Kidney glomerular epithelial cell (primary cell): ENCODE results near the gene CHL1.
"Not testable (repeated sequence)": the region's sequence is repeated elsewhere in the genome, so short reads cannot be mapped to it uniquely, and the experiment has no call there.

ENCODE experiments used
- DNase-seq: peaks from one replicate; lab custom pipeline; 2025; lab: John Stamatoyannopoulos, UW

Gene CHL1

DNA sequence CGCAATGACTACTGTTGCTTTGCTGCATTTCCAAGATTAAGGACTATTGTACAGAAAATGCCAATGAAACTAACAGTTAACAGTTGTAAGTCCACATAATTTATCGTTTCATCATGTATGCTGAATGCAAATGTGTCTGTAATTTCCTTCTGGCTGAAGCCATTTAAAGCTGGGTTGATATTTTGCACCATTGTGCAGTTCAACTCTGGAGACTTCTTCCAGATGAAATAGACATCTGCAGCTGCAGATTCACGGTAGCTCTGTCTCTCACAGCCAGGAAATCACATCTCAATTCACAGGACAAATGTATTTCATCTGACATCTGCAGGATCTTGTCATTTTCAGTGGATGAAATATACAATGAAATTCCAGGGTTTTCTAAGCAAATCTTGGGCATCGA, 145.4 kb downstream of the CHL1 start:
- DNase-seq: no peak

DNA sequence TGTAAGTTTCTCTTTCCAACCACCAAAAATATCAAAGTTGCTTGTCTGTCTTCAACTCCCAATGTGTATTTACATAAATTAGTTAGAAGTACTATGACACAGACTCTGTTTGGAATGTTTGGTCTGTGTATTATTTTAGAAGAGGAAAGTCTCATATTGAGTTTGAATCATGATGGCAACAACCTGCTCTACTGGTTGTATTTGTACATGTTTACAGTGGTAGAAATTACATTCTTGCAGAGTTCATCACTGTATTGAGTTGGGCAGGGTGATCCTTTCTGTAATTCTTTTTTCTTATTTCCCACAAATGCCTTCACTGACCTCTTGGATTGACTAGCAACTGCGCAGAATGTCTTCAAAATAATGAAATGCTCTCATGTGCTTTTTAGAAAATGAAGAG, 149.6 kb downstream of the CHL1 start:
- DNase-seq: no peak

DNA sequence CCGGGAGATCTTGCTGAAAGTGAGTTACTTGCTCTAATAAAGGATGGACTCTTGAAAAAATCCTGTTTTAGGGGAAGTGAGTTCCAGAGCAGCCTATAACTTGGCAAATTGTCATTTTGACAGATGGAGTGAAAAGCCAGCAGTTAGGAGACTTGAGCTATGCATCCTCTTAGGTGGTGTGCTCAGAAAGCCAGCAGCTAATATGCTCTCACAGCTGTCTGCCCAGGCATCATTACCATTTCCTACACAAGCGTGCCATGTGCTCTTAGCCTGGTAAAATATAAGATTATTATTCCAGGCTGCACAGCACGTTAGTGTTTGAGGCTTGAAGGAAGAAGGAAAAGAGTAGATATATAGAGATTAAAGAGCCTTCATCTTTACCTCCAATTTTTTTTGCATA, 151.0 kb downstream of the CHL1 start:
- no peak for DNase-seq

DNA sequence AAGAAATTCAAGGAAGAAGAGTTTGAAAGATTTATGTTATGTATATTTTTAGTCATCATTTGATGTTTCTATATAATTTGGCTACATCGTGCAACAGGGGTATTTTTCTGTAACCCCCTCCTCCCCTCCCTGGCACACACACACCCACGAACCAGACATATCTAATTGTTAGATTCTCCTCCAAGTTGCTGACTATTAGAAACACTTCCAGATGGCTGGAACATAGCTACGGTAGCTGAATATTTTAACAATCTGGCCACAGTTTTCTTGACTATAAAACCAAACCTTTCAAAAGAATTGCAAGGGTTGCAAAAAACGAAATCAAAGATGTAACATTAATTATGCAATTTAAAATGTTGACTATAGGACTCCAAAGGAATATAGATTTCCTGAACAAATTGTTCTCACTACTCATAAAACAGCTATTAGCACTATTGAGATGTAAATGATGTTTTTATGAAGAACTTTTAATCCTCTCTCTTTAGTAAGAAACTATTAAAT, 154.4 kb downstream of the CHL1 start:
- no peak for DNase-seq

- DNase-seq: no peak
Measured at GRCh38 chr3:352599-352998, 156.0 kb downstream of the CHL1 start.

DNA sequence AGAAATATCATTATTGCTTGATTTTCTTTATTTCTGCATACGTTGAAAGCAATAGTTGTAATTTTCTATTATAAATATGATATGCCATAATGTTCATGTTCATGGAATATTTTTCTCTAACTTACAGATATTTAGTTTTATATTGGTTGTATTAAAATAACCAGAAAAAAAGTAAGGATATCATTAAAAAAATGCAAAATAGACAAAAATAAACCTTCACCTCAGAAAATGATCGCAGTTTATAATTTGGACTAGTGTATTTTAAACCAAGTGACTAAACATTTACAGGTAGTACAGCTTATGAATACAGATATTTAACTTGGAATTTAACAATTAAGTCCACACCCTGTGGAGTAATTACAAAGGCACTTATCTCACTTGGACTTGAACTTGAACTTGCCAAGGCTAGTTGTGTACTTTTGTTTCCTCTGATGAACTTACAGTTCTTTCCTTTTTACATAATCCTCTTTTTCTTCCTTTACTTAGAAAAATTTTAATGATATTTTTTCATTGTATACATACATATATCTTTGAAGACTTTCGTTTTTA, 156.7 kb downstream of the CHL1 start:
- DNase-seq: no peak

- peak; percentile 33 for DNase-seq
Measured at GRCh38 chr3:354432-354831, 157.9 kb downstream of the CHL1 start.

DNA sequence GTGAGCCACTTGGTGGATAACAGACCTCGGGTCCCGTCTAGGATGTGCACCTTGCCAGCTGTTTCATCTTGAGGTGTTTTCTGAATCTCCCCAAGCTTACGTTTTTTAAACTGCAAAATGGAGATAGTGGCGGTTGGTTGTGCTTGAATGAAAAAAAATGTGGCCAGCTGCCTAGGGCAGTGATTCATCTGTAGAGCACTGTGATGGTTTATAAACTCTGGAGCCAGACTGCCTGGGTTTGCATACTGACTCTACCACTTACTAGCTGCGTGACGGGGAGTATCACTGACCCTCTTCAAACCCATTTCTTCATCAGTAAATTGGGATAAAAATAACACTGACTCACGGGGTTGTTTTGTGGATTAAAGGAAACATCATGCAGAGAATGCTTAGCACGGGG, 159.1 kb downstream of the CHL1 start:
- peak; percentile 55 for DNase-seq

GRCh38 chr3:356952-357351, 160.4 kb downstream of the CHL1 start:
- peak; percentile 47 for DNase-seq

DNA sequence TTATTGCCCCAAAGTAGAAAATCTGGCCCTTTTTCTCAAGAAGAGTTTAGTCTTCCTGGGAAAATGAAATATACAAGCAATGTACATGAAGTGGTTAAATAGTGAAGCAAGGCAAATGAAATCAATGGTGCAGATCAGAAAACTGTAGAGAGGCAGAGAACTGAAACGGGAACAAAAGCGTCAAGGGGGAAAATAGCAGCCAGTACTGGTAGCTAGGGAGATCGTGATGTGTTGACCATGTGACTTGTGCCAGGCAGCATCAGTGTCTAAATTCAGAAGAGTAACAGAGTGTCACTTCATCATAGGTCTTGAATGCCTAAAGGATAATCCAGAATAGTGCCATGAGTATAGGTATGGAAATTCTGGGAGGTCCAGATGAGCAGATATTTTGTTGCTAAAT, 163.1 kb downstream of the CHL1 start:
- peak; percentile 11 for DNase-seq

- no peak for DNase-seq
Measured at GRCh38 chr3:362681-363338, 166.2 kb downstream of the CHL1 start.

DNA sequence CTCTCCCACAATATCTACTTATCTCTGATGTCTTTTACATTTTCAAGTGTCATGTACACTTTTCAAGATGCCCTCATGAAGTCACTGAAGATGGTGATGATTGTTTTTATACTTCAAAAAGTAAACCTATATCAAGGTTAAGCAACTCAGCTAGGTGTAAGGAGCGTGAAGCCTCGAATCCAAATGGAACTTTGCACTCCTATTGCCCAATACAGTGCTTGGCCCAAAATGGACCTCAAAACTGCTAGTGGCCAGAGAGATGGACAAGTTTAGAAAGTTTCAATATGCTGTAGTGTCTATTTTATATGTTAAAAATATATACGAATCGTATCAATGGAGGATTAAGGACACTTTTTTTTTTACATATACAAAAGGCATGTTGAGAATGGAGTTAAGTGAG, 167.7 kb downstream of the CHL1 start:
- no peak for DNase-seq

GRCh38 chr3:365268-365667, 168.7 kb downstream of the CHL1 start:
- peak; percentile 22 for DNase-seq

GRCh38 chr3:366253-366652, 169.7 kb downstream of the CHL1 start:
- not testable (repeated sequence) for DNase-seq

- DNase-seq: no peak
Measured at GRCh38 chr3:373193-373779, 176.7 kb downstream of the CHL1 start.

- DNase-seq: no peak
Measured at GRCh38 chr3:374459-374858, 177.9 kb downstream of the CHL1 start.

- DNase-seq: peak; percentile 38
Measured at GRCh38 chr3:377158-377561, 180.6 kb downstream of the CHL1 start.

DNA sequence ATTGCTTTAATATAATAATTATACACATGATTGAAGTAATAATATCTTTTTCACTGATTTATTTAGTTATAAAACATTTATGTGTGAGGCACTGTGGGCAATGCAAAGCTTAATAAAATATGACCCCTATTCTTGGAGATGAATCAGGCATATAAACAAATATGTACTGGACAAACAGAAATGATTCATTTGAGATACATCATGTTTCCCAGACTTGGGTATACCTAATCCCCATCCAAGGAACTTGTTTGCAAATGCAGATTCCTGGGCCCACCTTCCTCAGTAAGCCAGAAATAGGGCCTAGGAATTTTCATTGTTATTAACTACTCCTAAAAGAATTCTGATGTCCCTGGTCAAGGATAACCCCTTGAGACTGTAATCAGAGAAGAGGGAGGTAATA, 184.2 kb downstream of the CHL1 start:
- no peak for DNase-seq

- DNase-seq: peak; percentile 62
Measured at GRCh38 chr3:385151-385550, 188.6 kb downstream of the CHL1 start.

DNA sequence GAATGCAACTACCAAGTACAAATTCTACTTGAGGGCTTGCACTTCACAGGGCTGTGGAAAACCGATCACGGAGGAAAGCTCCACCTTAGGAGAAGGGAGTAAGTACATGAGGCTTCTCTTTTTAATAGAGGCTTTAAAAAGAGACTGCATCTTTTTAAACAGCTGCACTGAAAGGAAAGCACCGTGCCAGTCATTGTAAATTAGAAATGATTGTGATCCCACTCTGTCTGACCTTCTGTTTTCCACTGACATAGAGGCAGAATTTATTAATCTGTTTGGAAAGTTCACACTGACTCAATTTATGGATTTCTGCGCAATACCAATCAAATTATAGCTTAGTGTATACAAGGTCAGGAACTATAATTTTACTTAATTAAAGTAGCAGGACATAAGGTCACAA, 198.2 kb downstream of the CHL1 start:
- DNase-seq: no peak

DNA sequence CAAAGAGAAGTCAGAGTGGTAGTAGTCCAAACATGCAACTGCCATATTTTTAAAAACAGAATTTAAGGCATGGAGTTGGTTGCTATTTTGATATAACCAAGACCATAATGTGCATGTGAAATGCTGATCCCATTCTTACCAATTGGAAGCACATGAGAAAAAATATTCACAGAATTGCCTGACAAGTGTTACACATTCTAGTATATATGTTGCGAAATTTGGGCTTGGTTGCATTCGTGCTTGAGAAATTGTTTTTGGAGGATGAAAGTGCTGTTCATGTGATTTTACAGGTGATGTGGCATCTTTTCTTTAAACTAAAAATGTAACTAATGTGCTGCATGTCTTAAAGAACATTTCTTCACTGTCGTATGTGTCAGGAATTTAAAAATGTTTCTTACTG, 199.7 kb downstream of the CHL1 start:
- no peak for DNase-seq

GRCh38 chr3:399647-400046, 203.1 kb downstream of the CHL1 start:
- DNase-seq: no peak

GRCh38 chr3:403826-404225, 207.3 kb downstream of the CHL1 start:
- no peak for DNase-seq

DNA sequence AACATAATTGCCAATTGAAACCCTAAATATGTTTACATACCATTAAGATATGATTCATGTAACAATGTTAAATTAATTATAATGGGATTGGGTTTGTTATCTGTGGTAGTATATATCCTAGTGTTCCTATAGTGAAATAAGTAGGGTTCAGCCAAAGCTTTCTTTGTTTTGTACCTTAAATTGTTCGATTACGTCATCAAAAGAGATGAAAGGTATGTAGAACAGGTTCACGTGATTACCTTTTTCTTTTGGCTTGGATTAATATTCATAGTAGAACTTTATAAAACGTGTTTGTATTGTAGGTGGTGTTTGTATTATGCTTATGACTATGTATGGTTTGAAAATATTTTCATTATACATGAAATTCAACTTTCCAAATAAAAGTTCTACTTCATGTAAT, 212.4 kb downstream of the CHL1 start:
- no peak for DNase-seq
